ENCODE data around the gene CFAP69. TPM values are rescaled to one million over a fixed set of nuclear protein-coding genes. Genes with fewer than 3 reads are reported as not detected.

Gene CFAP69
- total RNA-seq, 1 donor from 2014 or later: 0.71 TPM

GRCh38 chr7:90303241-90303640 is 58.3 kb downstream of the CFAP69 start:
- DNase-seq: no peak
- no peaks in the 10 kb centered on the region for H3K9me3 Mint-ChIP-seq (ENCODE audit: unreplicated experiment)
- no peak overlapping the region for H3K27ac Mint-ChIP-seq (ENCODE audit: unreplicated experiment)
- TF ChIP-seq CTCF (IDR thresholded peaks at IDR 0.05; ENCODE audit: partially characterized antibody, unreplicated experiment): no peak
- H3K27me3 Mint-ChIP-seq (ENCODE audit: unreplicated experiment): no peaks in the 10 kb centered on the region
- H3K4me3 Mint-ChIP-seq (ENCODE audit: unreplicated experiment): no peak overlapping the region
- no peaks in the 10 kb centered on the region for H3K36me3 Mint-ChIP-seq (ENCODE audit: unreplicated experiment)
- no peaks in the 10 kb centered on the region for H3K4me1 Mint-ChIP-seq (ENCODE audit: low read depth, unreplicated experiment)

GRCh38 chr7:90309872-90310271 is 64.9 kb downstream of the CFAP69 start:
- no peak for DNase-seq
- H3K27me3 Mint-ChIP-seq (ENCODE audit: unreplicated experiment): peaks cover 1% of the 10 kb centered on the region
- H3K9me3 Mint-ChIP-seq (ENCODE audit: unreplicated experiment): no peaks in the 10 kb centered on the region
- no peak for TF ChIP-seq CTCF (IDR thresholded peaks at IDR 0.05; ENCODE audit: partially characterized antibody, unreplicated experiment)
- no peak overlapping the region for H3K27ac Mint-ChIP-seq (ENCODE audit: unreplicated experiment)
- H3K4me3 Mint-ChIP-seq (ENCODE audit: unreplicated experiment): no peak overlapping the region
- no peaks in the 10 kb centered on the region for H3K4me1 Mint-ChIP-seq (ENCODE audit: low read depth, unreplicated experiment)
- H3K36me3 Mint-ChIP-seq (ENCODE audit: unreplicated experiment): no peaks in the 10 kb centered on the region

GRCh38 chr7:90311175-90311574 is 66.2 kb downstream of the CFAP69 start:
- TF ChIP-seq CTCF (IDR thresholded peaks at IDR 0.05; ENCODE audit: partially characterized antibody, unreplicated experiment): no peak
- Mint-ChIP-seq H3K4me1 (ENCODE audit: low read depth, unreplicated experiment) (no peaks in the 10 kb centered on the region), H3K9me3 (ENCODE audit: unreplicated experiment) (no peaks in the 10 kb centered on the region), H3K4me3 (ENCODE audit: unreplicated experiment) (no peak overlapping the region), H3K27me3 (ENCODE audit: unreplicated experiment) (peaks cover 2% of the 10 kb centered on the region), H3K27ac (ENCODE audit: unreplicated experiment) (no peak overlapping the region), H3K36me3 (ENCODE audit: unreplicated experiment) (no peaks in the 10 kb centered on the region)
- no peak for DNase-seq

GRCh38 chr7:90312745-90313144 is 67.8 kb downstream of the CFAP69 start:
- H3K4me3 Mint-ChIP-seq (ENCODE audit: unreplicated experiment): no peak overlapping the region
- no peaks in the 10 kb centered on the region for H3K9me3 Mint-ChIP-seq (ENCODE audit: unreplicated experiment)
- no peak for TF ChIP-seq CTCF (IDR thresholded peaks at IDR 0.05; ENCODE audit: partially characterized antibody, unreplicated experiment)
- H3K27me3 Mint-ChIP-seq (ENCODE audit: unreplicated experiment): peaks cover 2% of the 10 kb centered on the region
- no peak for DNase-seq
- no peaks in the 10 kb centered on the region for H3K36me3 Mint-ChIP-seq (ENCODE audit: unreplicated experiment)
- peaks cover 1% of the 10 kb centered on the region for H3K4me1 Mint-ChIP-seq (ENCODE audit: low read depth, unreplicated experiment)
- no peak overlapping the region for H3K27ac Mint-ChIP-seq (ENCODE audit: unreplicated experiment)

- TF ChIP-seq CTCF (IDR thresholded peaks at IDR 0.05; ENCODE audit: partially characterized antibody, unreplicated experiment): no peak
- DNase-seq: no peak
- no peaks in the 10 kb centered on the region for H3K9me3 Mint-ChIP-seq (ENCODE audit: unreplicated experiment)
- H3K27ac Mint-ChIP-seq (ENCODE audit: unreplicated experiment): no peak overlapping the region
- peaks cover 1% of the 10 kb centered on the region for H3K4me1 Mint-ChIP-seq (ENCODE audit: low read depth, unreplicated experiment)
- H3K4me3 Mint-ChIP-seq (ENCODE audit: unreplicated experiment): no peak overlapping the region
- peaks cover 2% of the 10 kb centered on the region for H3K27me3 Mint-ChIP-seq (ENCODE audit: unreplicated experiment)
- no peaks in the 10 kb centered on the region for H3K36me3 Mint-ChIP-seq (ENCODE audit: unreplicated experiment)
These were observed 68.9 kb downstream of the CFAP69 start for GRCh38 chr7:90313907-90314306.
